IMR-90 (cell line): ENCODE results near the gene GNB5. TPM values are rescaled to one million over a fixed set of nuclear protein-coding genes. Genes with fewer than 3 reads are reported as not detected.

Experiments
- ATAC-seq: fragments of 200-7000 bp; cut with Tn5 transposase; 2 replicates; pipeline ENCODE4 v1.9.1; 2020; ENCODE audit warnings: low read depth, mild to moderate bottlenecking, moderate library complexity
- BruUV-seq: library from RNA; stranded (reverse); fragments of 400-500 nt; replicated peaks from 2 replicates; lab custom pipeline; 2021; lab: Mats Ljungman, UMichigan
- CTCF ChIA-PET: fragments of 300-600 bp; formaldehyde crosslinking; extraction: SDS; loops from one replicate; lab custom pipeline; 2021; ENCODE audit warnings: antibody characterized with exemption; lab: Yijun Ruan, JAX
- POLR2A ChIA-PET: fragments of 300-600 bp; sonication (Branson Sonifier 250); formaldehyde crosslinking; loops from one replicate; lab custom pipeline; 2022; ENCODE audit warnings: antibody characterized with exemption; ENCODE audit not compliant: unreplicated experiment; lab: Charles Lee
- DNase-seq: peaks from one replicate; pipeline ENCODE4 v3.0.0; 2013
- H2AFZ ChIP-seq: replicated peaks from 2 replicates; pipeline ENCODE3; 2013; ENCODE audit warnings: low read length, mild to moderate bottlenecking; ENCODE audit not compliant: poor library complexity
- H2AK5ac ChIP-seq: 2 replicates; pipeline ENCODE4 v1.6.1; 2013; ENCODE audit warnings: low read depth, low read length, inconsistent platforms
- H2AK9ac ChIP-seq: replicated peaks from 2 replicates; pipeline ENCODE3; 2013; ENCODE audit warnings: mild to moderate bottlenecking, low read depth, low read length, moderate library complexity; ENCODE audit not compliant: poor library complexity
- H2BK120ac ChIP-seq: 2 replicates; pipeline ENCODE4 v1.6.1; 2013; ENCODE audit warnings: low read depth, low read length, inconsistent platforms
- H2BK15ac ChIP-seq: 3 replicates; pipeline ENCODE4 v1.6.1; 2013; ENCODE audit warnings: low read depth, low read length, inconsistent platforms
- H2BK20ac ChIP-seq: 2 replicates; pipeline ENCODE4 v1.6.1; 2013; ENCODE audit warnings: low read depth, mild to moderate bottlenecking, inconsistent platforms, low read length, moderate library complexity
- H2BK5ac ChIP-seq: 2 replicates; pipeline ENCODE4 v1.6.1; 2013; ENCODE audit warnings: mild to moderate bottlenecking, low read depth, low read length, inconsistent platforms; ENCODE audit not compliant: poor library complexity, severe bottlenecking
- H3K14ac ChIP-seq: replicated peaks from 2 replicates; pipeline ENCODE4 v1.6.1; 2013; ENCODE audit warnings: low read depth, low read length, inconsistent platforms
- H3K18ac ChIP-seq: 2 replicates; pipeline ENCODE4 v1.6.1; 2013; ENCODE audit warnings: low read depth, low read length, control low read depth
- H3K23ac ChIP-seq: 2 replicates; pipeline ENCODE4 v1.6.1; 2013; ENCODE audit warnings: low read depth, low read length, inconsistent platforms
- H3K27ac ChIP-seq: 2 replicates; pipeline ENCODE4 v1.5.1; 2013; ENCODE audit warnings: mild to moderate bottlenecking, control low read depth, low read length; ENCODE audit not compliant: insufficient read depth
- H3K27me3 ChIP-seq: 2 replicates; pipeline ENCODE4 v1.6.1; 2013; ENCODE audit warnings: low read length; ENCODE audit not compliant: control insufficient read depth, insufficient read depth
- H3K36me3 ChIP-seq: 2 replicates; pipeline ENCODE4 v1.6.1; 2013; ENCODE audit warnings: low read length, mixed read lengths; ENCODE audit not compliant: control insufficient read depth, insufficient read depth
- H3K4ac ChIP-seq: 2 replicates; pipeline ENCODE4 v1.6.1; 2013; ENCODE audit warnings: low read depth, low read length, inconsistent platforms
- H3K4me1 ChIP-seq: 2 replicates; pipeline ENCODE4 v1.6.1; 2013; ENCODE audit warnings: low read length, mixed read lengths; ENCODE audit not compliant: control insufficient read depth, insufficient read depth
- H3K4me2 ChIP-seq: 2 replicates; pipeline ENCODE4 v1.6.1; 2013; ENCODE audit warnings: low read depth, mild to moderate bottlenecking, control low read depth, low read length, moderate library complexity
- H3K4me3 ChIP-seq: 2 replicates; pipeline ENCODE4 v1.5.1; 2013; ENCODE audit warnings: low read depth, mild to moderate bottlenecking, control low read depth, low read length, moderate library complexity; ENCODE audit not compliant: insufficient read depth
- H3K56ac ChIP-seq: 2 replicates; pipeline ENCODE4 v1.6.1; 2013; ENCODE audit warnings: low read length, inconsistent platforms; ENCODE audit not compliant: insufficient read depth; ENCODE audit errors: extremely low read depth
- H3K79me1 ChIP-seq, 2 experiments: 2 replicates each; pipeline ENCODE4 v1.6.1; 2013; ENCODE audit warnings: low read length in 2 of 2, inconsistent platforms in 1 of 2, low read depth in 1 of 2
- H3K9ac ChIP-seq: 2 replicates; pipeline ENCODE4 v1.6.1; 2013; ENCODE audit warnings: low read depth, low read length, control low read depth
- H3K9me1 ChIP-seq: 2 replicates; pipeline ENCODE4 v1.6.1; 2013; ENCODE audit warnings: low read length, inconsistent platforms; ENCODE audit not compliant: insufficient read depth
- H3K9me3 ChIP-seq: 2 replicates; pipeline ENCODE4 v1.6.1; 2013; ENCODE audit warnings: low read length; ENCODE audit not compliant: control insufficient read depth, insufficient read depth
- H4K20me1 ChIP-seq: 2 replicates; pipeline ENCODE4 v1.6.1; 2013; ENCODE audit warnings: low read length, inconsistent platforms; ENCODE audit not compliant: insufficient read depth
- H4K5ac ChIP-seq: 2 replicates; pipeline ENCODE4 v1.6.1; 2013; ENCODE audit warnings: mild to moderate bottlenecking, low read depth, low read length, control low read depth
- H4K8ac ChIP-seq, 2 experiments: 2 replicates each; pipeline ENCODE4 v1.6.1; 2013; ENCODE audit warnings: low read depth in 2 of 2, low read length in 2 of 2, control low read depth in 1 of 2, inconsistent platforms in 1 of 2
- H4K91ac ChIP-seq: 2 replicates; pipeline ENCODE4 v1.6.1; 2013; ENCODE audit warnings: low read depth, low read length, inconsistent platforms; ENCODE audit not compliant: insufficient read depth
- BHLHE40 ChIP-seq: fragments of 150-350 bp; IDR thresholded peaks from 2 replicates; pipeline ENCODE4 v1.6.1; 2016; ENCODE audit warnings: mild to moderate bottlenecking, low read depth, low read length
- CHD1 ChIP-seq: IDR thresholded peaks from 2 replicates; pipeline ENCODE4 v1.6.1; 2012; ENCODE audit warnings: low read depth, low read length, improper control_type of control experiment
- FOS ChIP-seq: fragments of 150-350 bp; IDR thresholded peaks from 2 replicates; pipeline ENCODE4 v1.6.1; 2016; ENCODE audit warnings: low read depth, low read length
- MAFK ChIP-seq: IDR thresholded peaks from 2 replicates; pipeline ENCODE4 v1.6.1; 2012; ENCODE audit warnings: low read depth, low read length, improper control_type of control experiment
- NFE2L2 ChIP-seq: fragments of 150-350 bp; IDR thresholded peaks from 2 replicates; pipeline ENCODE4 v1.6.1; 2016; ENCODE audit warnings: low read depth, mild to moderate bottlenecking, low read length
- RAD21 ChIP-seq: IDR thresholded peaks from 2 replicates; pipeline ENCODE4 v1.6.1; 2012; ENCODE audit warnings: low read length, improper control_type of control experiment
- WGBS, 2 experiments: methylation state at CpG; one replicate each; pipeline versions ENCODE4 v1.1.5 to v1.1.7; 2013; ENCODE audit warnings: missing lambda C conversion rate in 2 of 2; ENCODE audit not compliant: insufficient read length in 1 of 2; ENCODE audit errors: extremely low coverage in 2 of 2; 5-methylcytosine and 5-hydroxymethylcytosine counted together
- dilution Hi-C: fragments of 300-500 bp; cut with HindIII; formaldehyde crosslinking; loops from one replicate; pipeline ENCODE4 v1.14.3; 2018; ENCODE audit warnings: low sequenced_read_pairs; ENCODE audit not compliant: unreplicated experiment
- in situ Hi-C: fragments of 300-500 bp; cut with MboI; formaldehyde crosslinking; loops from 3 replicates; pipeline ENCODE4 v1.14.3; 2019; ENCODE audit warnings: low sequenced_read_pairs, inconsistent platforms, mixed read lengths
- intact Hi-C: fragments of 100-400 bp; cut with micrococcal nuclease; formaldehyde crosslinking; loops from 2 replicates; pipeline ENCODE4 v1.10.0; 2022
- polyA plus RNA-seq, 3 experiments: library from polyadenylated mRNA; depleted of rRNA; stranded (reverse); fragments of >200 nt; gene quantifications; 2 replicates each; pipeline ENCODE4 v1.2.3, GENCODE V29; 2012; ENCODE audit warnings: low replicate concordance in 1 of 3
- total RNA-seq: library from RNA; depleted of rRNA; stranded (reverse); fragments of >200 nt; gene quantifications from 2 replicates; pipeline ENCODE4 v1.2.3, GENCODE V29; 2012

GNB5 gene
- total and polyA plus RNA-seq, 2 of the 4 experiments (the other 2 are of a cell fraction), result 27.7 to 33.2 TPM

DNA sequence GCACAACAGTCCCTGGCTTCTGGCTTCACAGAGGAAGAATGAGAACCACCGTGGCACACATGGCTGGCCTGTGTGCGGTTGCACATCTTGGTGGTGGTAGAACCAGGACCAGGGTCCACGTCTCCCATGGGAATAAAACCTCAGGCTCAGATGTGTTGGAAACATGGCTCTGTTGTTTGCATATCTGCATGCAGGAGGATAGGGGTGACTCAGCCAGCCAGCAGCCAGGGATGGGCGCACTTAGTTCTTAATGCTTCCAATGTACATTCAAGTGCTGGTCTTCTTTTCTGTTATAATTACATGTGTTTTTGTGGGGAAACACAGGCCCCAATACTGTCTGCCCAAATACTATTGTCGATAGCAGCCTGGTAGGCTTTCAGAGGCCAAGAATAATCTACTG lies 42.8 kb downstream of the GNB5 start:
- H2BK120ac ChIP-seq, result peak overlapping the region; percentile 10; the same call in 1 of the 2 replicates
- CTCF ChIA-PET, result no interaction called here
- H3K4me3 ChIP-seq, result no peak overlapping the region
- H3K4me2 ChIP-seq, result no peak overlapping the region
- no peak overlapping the region for H3K18ac ChIP-seq
- intact Hi-C loops, result no loop called here
- POLR2A ChIA-PET, result no interaction called here
- in situ Hi-C loops, result no loop called here
- no peak overlapping the region for H2AK9ac ChIP-seq
- no peak overlapping the region for H4K8ac ChIP-seq
- no peak overlapping the region for H3K56ac ChIP-seq
- H3K4ac ChIP-seq, result peak overlapping the region; percentile 72; the same call in 1 of the 2 replicates
- no peaks in the 10 kb centered on the region for H3K27me3 ChIP-seq
- no peak overlapping the region for H2BK20ac ChIP-seq
- peaks cover 24% of the 10 kb centered on the region for H3K36me3 ChIP-seq
- peak overlapping the region; percentile 84; the same call in 1 of the 2 replicates for H2AK5ac ChIP-seq
- H4K20me1 ChIP-seq, result no peaks in the 10 kb centered on the region
- no peak overlapping the region for H2AFZ ChIP-seq
- H4K91ac ChIP-seq, result no peak overlapping the region; the same call in 1 of the 2 replicates
- dilution Hi-C loops, result no loop called here
- BruUV-seq, result no TSS peak
- no peak overlapping the region for H2BK15ac ChIP-seq
- no peaks in the 10 kb centered on the region for H3K9me3 ChIP-seq
- peaks cover 0 to 5% of the 10 kb centered on the region in 2 experiments; a peak in 1 of 4 replicates for H3K79me1 ChIP-seq
- H3K9me1 ChIP-seq, result peaks cover 7% of the 10 kb centered on the region; the same call in 1 of the 2 replicates
- H2BK5ac ChIP-seq, result peak overlapping the region; percentile 27
- peak overlapping the region; percentile 57; the same call in 1 of the 2 replicates for H3K14ac ChIP-seq
- no peak overlapping the region for H3K9ac ChIP-seq
- DNase-seq (peak; percentile 53), ATAC-seq (peak; percentile 81)
- peaks cover 9% of the 10 kb centered on the region for H3K4me1 ChIP-seq
- WGBS, 2 experiments, result 82% methylated on average over 4 of the region's 5 CpGs; no CpG with 5 or more reads in 1 of the 2 experiments
- H4K5ac ChIP-seq, result no peak overlapping the region
- no peak for TF ChIP-seq RAD21
- no peak for TF ChIP-seq CHD1
- no peak for TF ChIP-seq BHLHE40
- TF ChIP-seq NFE2L2, result no peak
- TF ChIP-seq MAFK, result no peak
- TF ChIP-seq FOS, result no peak
- H3K23ac ChIP-seq, result no peak overlapping the region
- H3K27ac ChIP-seq, result no peak overlapping the region
